GM20000 (cell line): Measurements from ENCODE around the gene TARDBP.
"Not testable (repeated sequence)": the region's sequence is repeated elsewhere in the genome, so short reads cannot be mapped to it uniquely, and the experiment has no call there.

Experiments
- DNase-seq: peaks from one replicate; pipeline ENCODE4 v3.0.0; 2012; ENCODE audit warnings: low spot score
- TF ChIP-seq, protein P1 (sequence below): IDR thresholded peaks from 2 replicates; pipeline ENCODE4 v1.5.1; 2012; ENCODE audit warnings: mild to moderate bottlenecking, control low read depth; ENCODE audit errors: extremely low read depth, missing control alignments

The TARDBP gene

DNA sequence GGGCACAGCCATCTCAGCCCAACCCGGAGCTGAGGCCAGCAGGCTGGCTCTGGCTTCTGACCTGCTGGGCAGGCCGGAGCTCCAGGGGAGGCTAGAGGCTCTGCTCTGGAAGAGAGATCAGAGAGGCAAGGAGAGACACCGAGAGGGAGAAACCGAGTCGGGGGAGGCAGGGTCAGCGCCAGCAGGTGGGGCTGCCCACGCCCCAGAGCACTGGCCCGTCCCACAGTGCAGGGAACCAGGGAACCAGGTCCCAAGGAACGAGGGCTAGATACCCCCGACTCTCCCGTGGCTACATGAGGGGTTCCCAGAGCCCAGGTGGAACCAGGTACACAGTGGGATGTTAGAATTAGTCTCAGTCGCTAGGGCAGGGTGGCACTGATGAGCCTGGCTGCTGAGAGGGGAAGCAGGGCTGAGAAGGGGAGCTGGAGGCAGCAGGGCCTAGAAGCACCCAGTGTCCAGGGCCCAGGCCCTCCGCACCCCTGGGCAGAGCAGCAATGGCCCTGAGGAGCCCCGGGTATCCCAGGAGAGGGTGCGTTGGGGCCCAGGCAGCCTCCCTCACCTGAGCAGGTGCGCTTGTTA is 32.5 kb downstream of the TARDBP start:
- DNase-seq, result no peak
- TF ChIP-seq, protein P1, sequence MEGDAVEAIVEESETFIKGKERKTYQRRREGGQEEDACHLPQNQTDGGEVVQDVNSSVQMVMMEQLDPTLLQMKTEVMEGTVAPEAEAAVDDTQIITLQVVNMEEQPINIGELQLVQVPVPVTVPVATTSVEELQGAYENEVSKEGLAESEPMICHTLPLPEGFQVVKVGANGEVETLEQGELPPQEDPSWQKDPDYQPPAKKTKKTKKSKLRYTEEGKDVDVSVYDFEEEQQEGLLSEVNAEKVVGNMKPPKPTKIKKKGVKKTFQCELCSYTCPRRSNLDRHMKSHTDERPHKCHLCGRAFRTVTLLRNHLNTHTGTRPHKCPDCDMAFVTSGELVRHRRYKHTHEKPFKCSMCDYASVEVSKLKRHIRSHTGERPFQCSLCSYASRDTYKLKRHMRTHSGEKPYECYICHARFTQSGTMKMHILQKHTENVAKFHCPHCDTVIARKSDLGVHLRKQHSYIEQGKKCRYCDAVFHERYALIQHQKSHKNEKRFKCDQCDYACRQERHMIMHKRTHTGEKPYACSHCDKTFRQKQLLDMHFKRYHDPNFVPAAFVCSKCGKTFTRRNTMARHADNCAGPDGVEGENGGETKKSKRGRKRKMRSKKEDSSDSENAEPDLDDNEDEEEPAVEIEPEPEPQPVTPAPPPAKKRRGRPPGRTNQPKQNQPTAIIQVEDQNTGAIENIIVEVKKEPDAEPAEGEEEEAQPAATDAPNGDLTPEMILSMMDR, result no peak

DNA sequence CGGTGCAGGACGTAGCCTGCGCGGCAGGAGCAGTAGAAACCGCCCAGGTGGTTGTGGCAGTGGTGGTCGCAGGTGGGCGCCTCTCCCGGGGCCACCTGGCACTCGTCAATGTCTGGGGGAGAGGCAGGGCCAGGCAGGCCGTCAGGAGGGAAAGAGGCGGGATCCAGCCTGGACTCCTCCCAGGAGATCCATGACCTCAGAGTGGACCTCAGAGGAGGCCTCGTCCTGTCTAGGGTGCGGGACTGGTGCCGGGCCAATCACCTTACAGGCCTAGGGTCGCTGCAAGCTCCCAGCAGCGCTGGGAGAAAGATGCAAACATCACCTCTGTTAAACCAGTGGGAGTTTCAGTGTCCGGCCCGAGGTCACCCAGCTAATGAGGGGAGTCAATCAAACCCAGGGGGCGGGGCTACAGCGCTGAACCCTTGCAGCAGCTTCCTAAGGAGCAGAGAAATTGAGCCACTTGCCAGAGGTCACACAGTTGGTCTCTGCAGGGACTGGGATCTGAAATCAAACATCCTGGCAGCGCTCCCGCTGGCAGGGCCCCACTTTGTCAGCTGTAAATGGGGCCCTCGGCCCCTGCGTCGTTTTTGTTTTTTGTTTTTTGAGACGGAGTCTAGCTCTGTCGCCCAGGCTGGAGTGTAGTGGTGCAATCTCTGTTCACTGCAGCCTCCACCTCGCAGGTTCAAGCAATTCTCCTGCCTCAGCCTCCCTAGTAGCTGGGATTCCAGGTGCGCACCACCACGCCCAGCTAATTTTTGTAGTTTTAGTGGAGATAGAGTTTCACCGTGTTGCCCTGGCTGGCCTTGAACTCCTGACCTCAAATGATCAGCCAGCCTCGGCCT is 33.2 kb downstream of the TARDBP start:
- TF ChIP-seq, protein P1, result no peak
- DNase-seq, result no peak

DNA sequence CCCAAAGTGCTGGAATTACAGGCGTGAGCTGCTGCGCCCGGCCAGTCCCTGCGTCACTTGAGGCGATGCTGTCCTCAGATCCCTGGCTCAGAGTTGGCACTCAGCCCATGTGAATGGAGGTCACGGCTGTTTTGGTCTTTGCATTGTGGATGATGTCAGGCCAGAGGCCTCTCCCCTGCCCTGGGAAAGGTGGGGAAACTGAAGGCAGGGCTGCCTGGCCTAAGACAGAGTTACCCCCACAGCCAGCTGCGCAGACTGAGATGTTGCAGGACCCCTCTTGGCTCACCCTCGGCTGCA is 33.8 kb downstream of the TARDBP start:
- TF ChIP-seq, protein P1, result no peak
- no peak for DNase-seq

DNA sequence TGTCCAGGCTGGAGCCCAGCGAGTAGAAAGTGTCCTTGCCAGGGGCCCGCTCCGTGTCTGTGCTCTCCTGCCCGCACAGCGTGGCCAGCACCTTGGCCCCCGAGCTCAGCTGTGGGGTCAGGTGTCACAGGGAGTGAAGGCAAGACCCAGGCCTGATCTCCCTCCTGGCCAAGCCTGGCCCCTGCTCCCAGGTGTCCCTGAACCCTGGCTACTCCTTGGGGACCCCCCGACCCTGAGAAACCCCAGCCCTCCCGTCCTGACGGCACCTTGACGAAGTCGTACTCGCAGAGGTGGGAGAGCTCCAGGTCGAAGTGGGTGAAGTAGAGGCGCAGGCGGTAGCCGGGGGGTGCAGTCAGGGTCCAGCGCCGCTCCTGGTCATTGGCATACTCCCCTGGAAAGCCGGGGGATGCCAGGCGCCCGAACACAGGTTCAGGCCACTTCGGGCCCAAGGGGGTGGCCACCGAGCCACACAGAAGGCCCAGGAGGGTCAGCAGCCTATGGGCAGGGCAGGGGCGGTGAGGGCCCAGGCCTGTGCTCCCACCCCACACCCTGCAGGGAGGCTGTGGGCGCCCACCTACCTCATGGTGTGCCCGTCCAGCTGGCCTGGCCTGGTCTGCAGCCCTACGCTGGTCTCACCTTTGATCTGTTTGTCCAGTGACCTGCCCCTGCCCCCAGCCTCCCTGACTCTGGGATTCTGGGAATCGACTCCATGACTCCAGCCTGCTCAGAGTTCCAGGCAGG is 34.3 kb downstream of the TARDBP start, which contains the start of gene MASP2:
MASP2 (minus strand) TSS at position 615 of the 741 bp plus-strand sequence; CDS start at position 583, 32 bp downstream.
- TF ChIP-seq, protein P1, result no peak
- DNase-seq, result no peak

DNA sequence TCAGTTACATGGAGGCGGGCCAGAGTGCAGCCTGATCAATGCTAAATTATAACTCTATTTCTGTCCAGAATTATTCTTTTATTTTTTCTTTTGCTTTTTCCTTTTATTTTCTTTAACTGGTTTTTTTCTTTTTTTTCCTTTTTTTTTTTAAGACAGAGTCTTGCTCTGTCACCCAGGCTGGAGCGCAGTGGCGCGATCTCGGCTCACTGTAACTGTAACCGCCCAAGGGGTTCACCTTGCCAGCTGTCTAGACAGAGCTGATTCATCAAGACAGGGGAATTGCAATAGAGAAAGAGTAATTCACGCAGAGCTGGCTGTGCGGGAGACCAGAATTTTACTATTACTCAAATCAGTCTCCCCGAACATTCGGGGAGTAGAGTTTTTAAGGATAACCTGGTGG is 38.7 kb downstream of the TARDBP start:
- DNase-seq, result not testable (repeated sequence)

DNA sequence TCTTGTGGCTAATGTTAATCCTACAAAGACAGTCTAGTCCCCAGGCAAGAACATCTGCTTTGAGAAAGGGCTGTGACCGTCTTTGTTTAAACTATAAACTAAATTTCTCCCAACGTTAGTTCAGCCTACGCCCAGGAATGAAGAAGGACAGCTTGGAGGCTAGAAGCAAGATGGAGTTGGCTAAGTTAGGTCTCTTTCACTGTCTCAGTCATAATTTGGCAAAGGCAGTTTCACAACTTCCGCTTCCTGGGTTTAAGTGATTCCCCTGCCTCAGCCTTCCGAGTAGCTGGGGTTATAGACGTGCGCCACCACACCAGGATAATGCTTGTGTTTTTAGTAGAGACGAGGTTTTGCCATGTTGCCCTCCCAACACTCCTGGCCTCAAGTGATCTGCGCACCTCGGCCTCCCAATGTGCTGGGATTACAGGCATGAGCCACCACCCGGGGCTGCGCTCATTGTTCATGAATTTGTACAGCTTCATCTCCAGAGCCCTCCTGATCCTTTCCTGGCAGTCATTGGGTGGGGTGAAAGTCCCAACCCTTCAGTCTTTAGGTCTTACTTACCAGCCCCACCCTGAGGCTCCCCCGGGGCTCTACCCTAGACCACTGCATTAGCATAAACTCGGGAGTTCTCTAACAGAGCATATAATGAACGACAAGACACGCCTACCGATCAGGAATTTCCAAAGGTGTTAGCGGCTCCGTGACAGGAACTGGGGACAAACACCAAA is 39.5 kb downstream of the TARDBP start:
- TF ChIP-seq, protein P1, result no peak

DNA sequence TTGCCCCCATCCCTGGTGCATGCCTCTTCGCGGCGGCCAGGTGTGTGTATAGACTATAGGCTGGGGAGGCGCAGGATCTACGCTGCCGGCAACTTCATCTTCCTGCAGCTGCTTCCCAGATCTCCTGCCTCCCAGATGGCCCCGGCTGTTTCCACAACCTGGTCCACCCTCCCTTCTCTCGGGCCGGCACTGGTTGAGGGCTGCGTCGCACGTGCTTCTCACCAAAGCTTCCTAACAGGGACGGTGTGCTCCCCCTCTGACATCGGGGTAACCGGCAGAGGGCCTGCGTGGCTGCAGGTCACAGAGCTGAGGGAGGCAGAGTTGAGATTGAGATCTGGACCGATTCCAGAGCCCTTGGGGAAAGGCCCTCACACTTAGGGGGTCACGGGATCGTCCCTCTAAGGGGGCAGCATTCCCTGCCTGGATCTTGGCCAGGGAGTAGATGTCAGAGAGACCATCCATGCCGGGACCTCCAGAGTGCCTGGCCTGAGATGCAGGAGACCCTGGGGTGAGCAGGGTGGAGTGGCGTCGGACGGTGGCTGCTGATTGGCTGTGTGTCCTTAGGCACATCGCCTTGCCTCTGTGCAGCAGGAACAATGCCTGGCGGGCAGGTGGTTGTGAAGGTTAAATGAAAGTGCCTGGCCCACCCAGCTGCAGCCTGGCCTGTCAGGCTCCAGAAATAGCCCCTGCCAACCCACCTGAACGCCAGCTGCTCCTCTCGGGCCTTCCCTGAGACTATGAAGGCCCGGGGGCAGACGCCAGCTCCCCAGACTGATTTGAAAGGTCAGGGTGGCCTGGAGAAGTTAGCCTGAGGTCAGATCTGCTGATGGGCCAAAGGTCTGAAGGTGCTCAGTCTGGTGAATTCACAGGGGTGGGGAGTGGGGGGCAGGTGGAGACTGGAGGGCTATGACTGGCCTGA is 40.6 kb downstream of the TARDBP start:
- TF ChIP-seq, protein P1, result no peak
- DNase-seq, result no peak

More for the DNA sequence above, 39.5 kb downstream of the TARDBP start:
- DNase-seq, result no peak
